Endothelial cell of hepatic sinusoid (primary cell): ENCODE results near the gene DDX24.

Experiments
- in situ Hi-C: cut with HindIII; loops from 2 replicates; pipeline ENCODE4 v1.10.0; 2017; ENCODE audit warnings: low sequenced_read_pairs

DDX24 gene

GRCh38 chr14:94080621-94081385 is at the start of gene DDX24, which contains the start of gene IFI27L1:
Gene DDX24 (minus strand): TSS chr14:94081202. CDS start chr14:94079742, 1,460 bp downstream.
Gene IFI27L1 (plus strand): TSS chr14:94081310. CDS start chr14:94096938, 15,628 bp downstream.
- in situ Hi-C loops: no loop called here

GRCh38 chr14:94129758-94130414 is 48.9 kb upstream of the DDX24 start:
- in situ Hi-C loops: no loop called here

GRCh38 chr14:94129111-94129757 is 48.2 kb upstream of the DDX24 start, which contains the start of gene IFI27L2:
Gene IFI27L2 (minus strand): TSS chr14:94129604. CDS start chr14:94129564, 40 bp downstream.
- in situ Hi-C loops: no loop called here

- in situ Hi-C loops: no loop called here
Observed at GRCh38 chr14:94128216-94128839, 47.3 kb upstream of the DDX24 start.

- in situ Hi-C loops: no loop called here
Observed at GRCh38 chr14:94127330-94127729, 46.3 kb upstream of the DDX24 start.

GRCh38 chr14:94126800-94127199 is 45.8 kb upstream of the DDX24 start:
- in situ Hi-C loops: no loop called here

GRCh38 chr14:94126419-94126677 is 45.3 kb upstream of the DDX24 start:
- in situ Hi-C loops: no loop called here

- in situ Hi-C loops: no loop called here
Observed at GRCh38 chr14:94125659-94126418, 44.8 kb upstream of the DDX24 start.

GRCh38 chr14:94124582-94125377 is 43.8 kb upstream of the DDX24 start:
- in situ Hi-C loops: loop anchor here (5.0 kb wide), 1 partner anchor 107 kb away; no protein-coding TSS in a partner anchor

GRCh38 chr14:94123868-94124267 is 42.9 kb upstream of the DDX24 start:
- in situ Hi-C loops: loop anchor here (5.0 kb wide), 1 partner anchor 107 kb away; no protein-coding TSS in a partner anchor

- in situ Hi-C loops: loop anchor here (5.0 kb wide), 1 partner anchor 106 kb away; no protein-coding TSS in a partner anchor
Observed at GRCh38 chr14:94123296-94123695, 42.3 kb upstream of the DDX24 start.

- in situ Hi-C loops: loop anchor here (5.0 kb wide), 1 partner anchor 105 kb away; no protein-coding TSS in a partner anchor
Observed at GRCh38 chr14:94122438-94122837, 41.4 kb upstream of the DDX24 start.

- in situ Hi-C loops: loop anchor here (5.0 kb wide), 1 partner anchor 104 kb away; no protein-coding TSS in a partner anchor
Observed at GRCh38 chr14:94121485-94121884, 40.5 kb upstream of the DDX24 start.

GRCh38 chr14:94120667-94121340 is 39.8 kb upstream of the DDX24 start:
- in situ Hi-C loops: loop anchor here (5.0 kb wide), 1 partner anchor 104 kb away; no protein-coding TSS in a partner anchor

- in situ Hi-C loops: no loop called here
Observed at GRCh38 chr14:94119071-94119470, 38.1 kb upstream of the DDX24 start.

GRCh38 chr14:94117856-94118255 is 36.9 kb upstream of the DDX24 start:
- in situ Hi-C loops: no loop called here

GRCh38 chr14:94116701-94117100 is 35.7 kb upstream of the DDX24 start:
- in situ Hi-C loops: no loop called here

GRCh38 chr14:94115631-94116030 is 34.6 kb upstream of the DDX24 start:
- in situ Hi-C loops: no loop called here

- in situ Hi-C loops: no loop called here
Observed at GRCh38 chr14:94115058-94115591, 34.1 kb upstream of the DDX24 start.
